GM19328 (cell line): ENCODE data around the gene SKAP1.

Experiments used
- ATAC-seq: cut with Tn5 transposase; IDR thresholded peaks from one replicate; pipeline ENCODE4 v1.9.1; 2021; ENCODE audit warnings: mild to moderate bottlenecking, moderate library complexity; ENCODE audit not compliant: unreplicated experiment

The SKAP1 gene

DNA sequence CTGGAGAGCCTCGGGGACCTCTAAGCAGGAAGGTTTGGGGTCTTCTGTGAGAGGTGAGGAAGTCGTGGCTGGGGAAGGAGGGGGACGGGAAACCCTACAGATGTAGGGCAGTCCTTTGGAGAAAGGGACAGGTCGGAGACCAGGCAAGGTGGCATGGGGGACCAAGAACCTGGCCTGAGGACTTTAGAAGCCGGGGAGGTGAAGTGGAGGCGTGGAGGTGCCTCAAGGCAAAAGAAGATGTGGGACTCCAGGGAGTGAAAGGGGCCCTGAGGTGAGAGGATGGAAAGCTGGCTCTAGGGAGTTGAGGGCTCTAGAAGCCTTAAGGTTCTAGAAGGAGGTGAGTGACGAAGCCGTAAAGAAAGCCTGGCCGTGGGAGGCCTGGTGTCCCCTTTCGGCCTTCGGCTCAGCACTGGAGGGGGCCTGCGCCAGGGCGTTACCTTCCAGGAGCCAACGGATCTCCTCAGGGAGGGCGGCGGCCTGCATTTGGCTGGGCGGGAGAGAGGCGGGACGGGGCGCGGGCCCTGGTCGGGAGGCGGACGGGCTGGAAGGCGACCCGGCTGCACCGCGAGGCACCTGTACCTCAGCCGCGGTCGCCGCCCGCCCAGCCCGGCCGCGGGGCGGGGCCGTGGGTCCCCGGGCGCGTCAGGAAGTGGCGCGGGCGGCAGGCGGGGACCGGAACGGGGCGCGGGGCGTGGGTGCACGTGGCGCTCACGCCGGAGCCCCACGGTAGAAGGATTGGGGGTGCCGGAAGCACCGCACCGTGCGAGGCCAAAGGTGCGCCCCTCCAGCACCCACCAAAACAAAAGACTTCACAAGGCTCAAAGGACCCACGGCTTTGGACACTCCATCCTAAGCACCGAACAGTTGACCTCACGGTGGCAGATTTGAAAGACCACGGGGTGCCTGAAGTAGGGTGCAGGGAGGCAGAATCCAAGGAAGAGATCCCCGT lies at the start of gene SKAP1:
Gene SKAP1 (minus strand): TSS at position 577 of the 949 bp plus-strand sequence.
- no peak for ATAC-seq

- ATAC-seq, result no peak
Measured at GRCh38 chr17:48479014-48479402, 49.0 kb upstream of the SKAP1 start.

DNA sequence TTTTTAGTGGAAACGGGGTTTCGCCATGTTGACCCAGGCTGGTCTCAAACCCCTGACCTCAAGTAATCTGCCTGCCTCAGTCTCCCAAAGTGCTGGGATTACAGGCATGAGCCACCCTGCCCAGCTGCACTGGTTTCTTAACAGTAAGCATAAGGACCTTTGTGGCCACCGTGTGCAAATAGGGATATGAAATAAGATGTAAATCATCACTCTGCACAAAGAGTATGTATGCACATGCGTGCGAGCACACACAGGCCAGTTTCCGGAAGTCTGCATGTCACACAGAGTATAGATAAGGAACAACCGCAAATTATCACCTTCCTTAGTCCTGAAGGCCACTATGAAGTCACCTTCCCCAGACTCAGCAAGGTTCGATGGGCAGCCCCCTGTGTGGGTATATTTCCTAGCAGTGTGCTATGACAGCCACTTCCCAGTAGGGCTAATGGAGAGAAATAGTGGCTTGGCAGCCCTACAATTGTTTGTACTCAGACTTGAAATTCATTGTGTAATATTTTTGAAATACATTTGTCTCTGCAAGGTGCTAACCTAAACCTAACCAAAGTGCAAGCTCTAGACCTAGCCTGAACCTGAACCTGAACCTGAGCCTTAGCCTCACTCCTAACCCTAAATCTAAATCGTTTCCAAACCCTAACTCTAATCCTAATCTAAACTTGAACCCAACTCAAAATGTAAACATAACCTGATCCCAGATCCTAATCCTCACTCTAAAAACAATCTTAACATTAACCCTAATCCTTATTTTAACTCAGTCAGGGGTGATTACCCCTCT lies 48.4 kb upstream of the SKAP1 start:
- ATAC-seq, result no peak

DNA sequence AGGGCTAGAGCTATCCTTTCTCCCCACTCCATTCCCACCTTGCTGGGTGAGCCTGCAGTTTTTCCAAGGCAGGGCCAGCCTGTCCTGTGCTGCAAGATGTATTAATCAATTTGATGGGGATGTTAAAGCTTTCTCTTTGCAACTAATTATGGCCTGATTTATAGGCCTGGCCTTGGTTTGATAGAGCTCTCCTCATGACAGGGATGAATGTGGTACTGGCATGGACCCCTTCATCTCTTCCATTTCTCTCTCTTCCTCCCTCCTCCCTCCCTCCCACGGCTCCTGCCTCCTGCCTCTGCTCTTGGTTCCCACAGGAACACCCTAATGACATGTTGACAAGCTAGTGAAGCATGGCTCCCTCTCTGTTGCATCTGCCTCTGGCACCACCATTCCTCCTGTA lies 47.2 kb upstream of the SKAP1 start:
- no peak for ATAC-seq

- ATAC-seq, result no peak
Measured at GRCh38 chr17:48472411-48473281, 42.6 kb upstream of the SKAP1 start.

- ATAC-seq, result no peak
Measured at GRCh38 chr17:48471817-48472410, 41.9 kb upstream of the SKAP1 start.

DNA sequence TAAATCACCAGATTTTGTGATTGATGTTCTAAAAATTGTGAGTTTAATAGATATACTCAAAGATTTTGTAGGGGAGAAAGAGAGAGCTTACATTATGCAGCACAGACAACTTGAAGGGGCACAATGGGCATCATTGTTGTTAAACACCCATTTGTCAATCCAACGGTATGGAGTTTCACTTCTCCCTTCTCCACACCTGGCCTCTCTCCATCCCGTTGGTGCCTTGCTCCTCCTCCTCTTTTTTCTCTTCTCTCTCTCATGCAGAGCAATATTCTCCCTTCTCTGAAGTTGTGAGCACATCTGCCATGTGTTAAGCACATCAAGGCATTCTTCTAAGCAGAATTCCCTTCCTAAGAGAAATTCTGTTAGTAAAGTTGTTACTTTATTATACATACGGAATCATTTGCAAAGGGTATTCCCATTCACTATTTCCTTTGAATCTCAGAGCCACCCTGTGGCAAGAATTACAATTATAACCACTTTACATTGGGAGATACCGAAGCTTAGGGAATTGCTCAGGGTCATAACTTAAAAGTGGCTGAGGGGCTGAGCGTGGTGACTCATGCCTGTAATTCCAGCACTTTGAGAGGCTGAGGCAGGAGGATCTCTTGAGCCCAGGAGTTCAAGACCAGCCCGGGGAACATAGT lies 40.5 kb upstream of the SKAP1 start:
- ATAC-seq, result no peak

DNA sequence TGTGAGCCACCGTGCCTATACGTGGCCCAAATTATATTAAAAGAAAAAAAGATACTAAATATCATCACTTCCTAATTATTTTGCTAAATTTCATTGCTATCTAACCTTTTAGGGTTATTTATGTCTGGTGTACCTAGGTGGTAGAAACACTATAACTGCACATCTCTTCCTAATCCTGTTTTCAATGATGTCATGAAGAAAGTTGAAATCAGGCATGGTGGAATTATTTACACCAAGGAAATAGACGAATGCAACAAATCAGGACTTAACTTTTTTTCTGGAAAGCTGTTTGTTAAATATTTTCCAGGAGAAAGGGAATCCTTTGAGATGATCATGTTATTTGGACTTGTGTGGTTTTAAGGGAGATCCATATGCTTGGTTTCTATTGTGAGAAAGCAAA lies 39.2 kb upstream of the SKAP1 start:
- ATAC-seq, result no peak

GRCh38 chr17:48468299-48468698 lies 38.3 kb upstream of the SKAP1 start:
- ATAC-seq, result no peak

DNA sequence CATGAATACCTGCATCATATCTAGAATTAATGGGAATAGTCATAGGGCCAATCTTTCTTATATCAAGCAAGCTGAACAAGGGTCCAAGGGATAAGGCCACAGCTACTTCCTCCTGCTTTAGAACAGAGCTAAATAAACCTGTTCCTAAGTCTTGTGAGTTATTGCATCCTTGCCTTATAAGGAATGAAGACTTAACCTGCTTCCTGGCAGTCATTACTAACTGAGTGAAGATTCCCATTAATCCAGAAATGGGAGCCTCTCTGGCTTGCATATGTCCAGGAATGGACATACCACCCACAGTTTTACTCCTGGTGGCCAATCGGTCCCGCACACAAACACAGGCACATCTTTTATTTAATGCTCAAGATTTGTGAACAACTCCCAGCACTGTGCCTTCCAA lies 35.9 kb upstream of the SKAP1 start:
- no peak for ATAC-seq

DNA sequence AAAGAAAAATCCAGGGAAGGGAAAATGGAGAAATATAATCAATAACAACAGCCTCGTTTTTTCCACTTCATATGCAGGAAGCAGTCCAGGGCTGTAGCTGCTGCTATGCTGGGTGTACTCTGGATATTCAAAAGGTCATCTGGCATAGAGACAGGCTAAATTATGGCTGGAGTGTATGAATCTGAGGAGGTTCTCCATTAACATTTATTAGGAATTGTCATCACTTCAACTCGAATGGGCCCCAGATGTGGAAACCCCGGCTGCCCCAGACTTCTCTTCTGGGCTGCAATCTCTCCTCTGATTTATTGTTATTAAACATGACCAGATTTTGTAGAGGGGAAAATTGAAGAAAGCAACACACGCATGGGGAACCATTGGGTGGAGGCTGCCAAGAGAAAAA lies 33.5 kb upstream of the SKAP1 start:
- no peak for ATAC-seq

- ATAC-seq, result no peak
Measured at GRCh38 chr17:48462946-48463345, 32.9 kb upstream of the SKAP1 start.

DNA sequence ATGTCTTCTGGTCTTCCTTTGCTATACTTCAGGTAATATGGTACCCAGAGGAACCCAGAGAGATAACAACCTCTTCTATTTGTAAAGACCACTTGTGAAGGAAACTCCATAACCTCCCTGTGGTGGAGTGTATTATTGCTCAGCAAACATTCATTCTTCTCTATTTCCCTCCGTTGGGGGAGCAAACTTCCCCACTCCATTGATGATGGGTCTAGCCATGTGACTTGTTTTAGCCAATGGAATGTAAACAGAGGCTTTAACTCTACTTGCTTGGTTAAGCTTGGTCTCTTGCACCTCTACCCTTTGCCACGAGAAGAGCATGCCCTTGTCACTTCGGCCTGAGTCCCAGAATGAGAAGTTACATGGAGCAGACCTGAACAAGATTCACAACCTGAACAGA lies 30.0 kb upstream of the SKAP1 start:
- ATAC-seq, result no peak

DNA sequence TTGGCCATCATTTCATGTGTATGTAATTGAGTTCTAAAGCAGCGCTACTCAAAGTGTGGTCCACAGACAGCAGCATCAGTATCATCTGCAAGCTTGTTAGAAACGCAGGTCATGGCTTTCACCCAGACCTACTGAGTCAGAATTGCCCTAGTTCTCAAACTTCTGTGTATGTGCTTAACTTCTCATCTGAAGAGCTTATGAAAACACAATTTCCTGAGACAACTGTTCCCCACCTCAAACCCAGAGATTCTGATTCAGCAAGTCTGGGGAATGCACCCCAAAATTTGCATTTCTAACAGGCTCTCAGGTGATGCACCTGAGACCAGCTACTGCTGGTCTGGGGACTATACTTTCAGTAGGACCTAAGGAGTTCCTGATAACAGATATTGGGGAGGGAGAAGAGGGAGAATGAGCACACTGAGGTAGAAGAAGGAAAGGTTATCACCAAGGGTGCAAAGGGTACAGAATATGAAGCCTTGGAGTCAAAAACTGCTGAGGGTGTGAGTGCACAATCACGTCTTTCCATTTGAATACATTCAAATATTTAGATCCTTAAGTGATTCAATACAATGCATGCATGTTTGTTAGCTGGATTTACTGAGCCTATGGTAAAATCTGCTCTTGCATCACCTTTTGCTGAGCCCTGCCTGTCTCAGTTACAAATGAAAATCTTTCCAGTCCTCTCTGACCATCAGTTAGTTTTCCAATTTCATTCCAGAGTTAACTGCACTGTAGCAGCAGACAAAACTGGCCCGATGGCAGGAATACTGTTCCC lies 29.2 kb upstream of the SKAP1 start:
- ATAC-seq, result no peak

GRCh38 chr17:48457080-48457836 lies 27.2 kb upstream of the SKAP1 start:
- no peak for ATAC-seq

- ATAC-seq, result no peak
Measured at GRCh38 chr17:48456589-48456988, 26.6 kb upstream of the SKAP1 start.

GRCh38 chr17:48455791-48456190 lies 25.8 kb upstream of the SKAP1 start:
- ATAC-seq, result no peak

- no peak for ATAC-seq
Measured at GRCh38 chr17:48453447-48453846, 23.4 kb upstream of the SKAP1 start.

GRCh38 chr17:48451489-48451888 lies 21.5 kb upstream of the SKAP1 start:
- no peak for ATAC-seq
